DND-41 (cell line): Measurements from ENCODE around the gene CCRL2.

Experiments used
- CTCF ChIP-seq: IDR thresholded peaks from 2 replicates; pipeline ENCODE4 v1.5.1; 2012; ENCODE audit warnings: borderline replicate concordance, low read length, moderate library complexity, mild to moderate bottlenecking; ENCODE audit not compliant: poor library complexity, severe bottlenecking; ENCODE audit errors: extremely low read depth
- EZH2 ChIP-seq: IDR thresholded peaks from 3 replicates; pipeline ENCODE4 v1.6.1; 2012; ENCODE audit warnings: borderline replicate concordance, low read depth, mild to moderate bottlenecking, moderate library complexity, low read length, inconsistent platforms; ENCODE audit not compliant: severe bottlenecking

DNA sequence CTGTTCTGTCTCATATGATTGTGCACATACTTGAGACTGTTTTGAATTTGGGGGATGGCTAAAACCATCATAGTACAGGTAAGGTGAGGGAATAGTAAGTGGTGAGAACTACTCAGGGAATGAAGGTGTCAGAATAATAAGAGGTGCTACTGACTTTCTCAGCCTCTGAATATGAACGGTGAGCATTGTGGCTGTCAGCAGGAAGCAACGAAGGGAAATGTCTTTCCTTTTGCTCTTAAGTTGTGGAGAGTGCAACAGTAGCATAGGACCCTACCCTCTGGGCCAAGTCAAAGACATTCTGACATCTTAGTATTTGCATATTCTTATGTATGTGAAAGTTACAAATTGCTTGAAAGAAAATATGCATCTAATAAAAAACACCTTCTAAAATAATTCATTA lies 31.2 kb upstream of the CCRL2 start:
- TF ChIP-seq CTCF (no peak), EZH2 (no peak)
